Adipose tissue (tissue), 3 donors: ENCODE measurements around the gene DBT. TPM values are rescaled to one million over a fixed set of nuclear protein-coding genes. Genes with fewer than 3 reads are reported as not detected.
"Not testable (repeated sequence)": the region's sequence is repeated elsewhere in the genome, so short reads cannot be mapped to it uniquely, and the experiment has no call there.

Source experiments
- H3K27ac ChIP-seq: one replicate; pipeline ENCODE4 v1.5.1; 2013; ENCODE audit warnings: low read depth, low read length
- WGBS, 3 donors: extraction: QIAGEN DNeasy Blood & Tissue Kit; methylation state at CpG; one replicate each; pipeline ENCODE4 v1.1.7; 2013; 5-methylcytosine and 5-hydroxymethylcytosine counted together
- polyA plus RNA-seq, 3 donors: library from polyadenylated mRNA; stranded (reverse); fragments of 200-250 nt; gene quantifications; one replicate each; pipeline ENCODE4 v1.2.3, GENCODE V29; 2013
- donor health status: healthy with polysubstance abuse.
- donor health status: Bipolar disorder and iron deficiency.
- donor health status: healthy.

DBT gene
- polyA plus RNA-seq, 3 donors, result 4.4 to 5.8 (median 5.4) TPM

DNA sequence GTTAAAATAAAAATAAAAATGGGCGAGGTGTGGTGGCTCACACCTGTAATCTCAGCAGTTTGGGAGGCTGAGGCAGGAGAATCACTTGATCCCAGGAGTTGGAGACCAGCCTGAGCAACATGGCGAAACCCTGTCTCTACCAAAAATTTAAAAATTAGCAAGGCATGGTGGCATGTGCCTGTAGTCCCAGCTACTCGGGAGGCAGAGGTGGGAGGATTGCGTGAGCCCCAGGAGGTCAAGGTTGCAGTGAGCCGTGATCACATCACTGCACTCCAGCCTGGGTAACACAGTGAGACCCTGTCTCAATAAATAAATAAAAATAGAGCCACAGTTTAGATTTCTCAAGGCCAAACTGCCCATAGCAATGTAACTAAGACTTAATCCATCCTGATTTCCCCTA lies 6.6 kb upstream of the DBT start:
- whole genome bisulfite sequencing, 3 donors, result 83 to 92% (median 89%) methylated on average over 5 of the region's 5 CpGs
- not testable (repeated sequence) for H3K27ac ChIP-seq

DNA sequence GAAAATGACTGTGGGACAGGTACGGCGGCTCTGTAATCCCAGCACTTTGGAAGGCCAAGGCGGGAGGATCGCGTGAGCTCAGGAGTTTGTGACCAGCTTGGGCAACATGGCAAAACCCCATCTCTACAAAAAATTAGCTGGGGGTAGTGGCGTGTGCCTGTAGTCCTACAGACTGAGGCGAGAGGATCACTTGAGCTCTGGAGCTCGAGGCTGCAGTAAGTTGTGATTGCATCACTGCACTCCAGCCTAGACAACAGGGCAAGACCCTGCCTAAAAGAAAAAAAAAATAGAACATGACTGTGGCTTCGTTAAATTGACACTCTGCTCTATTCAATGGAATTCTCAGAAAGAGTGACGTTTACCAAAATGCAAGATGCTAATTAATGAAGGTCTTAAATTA lies 3.9 kb upstream of the DBT start:
- 67 to 75% (median 75%) methylated on average over 10 of the region's 10 CpGs for WGBS, 3 donors
- H3K27ac ChIP-seq, result no peak overlapping the region

DNA sequence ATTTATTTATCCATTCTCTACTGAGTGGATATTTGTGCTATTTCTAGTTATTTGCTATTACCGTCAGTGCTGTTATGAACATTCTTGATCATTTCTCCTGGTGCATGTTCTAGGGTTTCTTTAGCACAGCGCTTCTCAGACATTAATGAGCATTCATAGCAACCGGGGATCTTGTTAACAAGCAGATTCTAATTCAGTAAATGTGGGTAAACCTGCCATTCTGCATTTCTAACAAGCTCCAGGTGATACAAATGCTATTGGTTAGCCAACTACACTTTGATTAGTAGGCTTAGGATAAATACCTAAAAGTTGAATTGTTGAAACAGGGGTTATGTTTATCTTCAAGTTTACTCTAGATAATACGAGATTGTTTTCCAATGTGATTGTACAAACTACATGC lies 3.3 kb upstream of the DBT start:
- WGBS, 3 donors, result 46 to 82% (median 78%) methylated on average over 4 of the region's 4 CpGs
- H3K27ac ChIP-seq, result no peak overlapping the region

GRCh38 chr1:100250807-100251206 lies 1.2 kb upstream of the DBT start:
- 88 to 98% (median 97%) methylated on average over 3 of the region's 3 CpGs for WGBS, 3 donors

GRCh38 chr1:100250264-100250663 lies 630 bp upstream of the DBT start:
- H3K27ac ChIP-seq, result no peak overlapping the region
- WGBS, 3 donors, result 0 to 2% (median 0%) methylated on average over 1 of the region's 1 CpG

More at GRCh38 chr1:100250807-100251206, 1.2 kb upstream of the DBT start:
- no peak overlapping the region for H3K27ac ChIP-seq

- WGBS, 3 donors, result 0 to 2% (median 1%) methylated on average over 12 of the region's 12 CpGs
- H3K27ac ChIP-seq, result no peak overlapping the region
Observed at GRCh38 chr1:100249155-100249536, 488 bp downstream of the DBT start.

GRCh38 chr1:100246738-100247137 lies 2.9 kb downstream of the DBT start:
- no peak overlapping the region for H3K27ac ChIP-seq
- WGBS, 3 donors, result 63 to 82% (median 81%) methylated on average over 4 of the region's 4 CpGs

DNA sequence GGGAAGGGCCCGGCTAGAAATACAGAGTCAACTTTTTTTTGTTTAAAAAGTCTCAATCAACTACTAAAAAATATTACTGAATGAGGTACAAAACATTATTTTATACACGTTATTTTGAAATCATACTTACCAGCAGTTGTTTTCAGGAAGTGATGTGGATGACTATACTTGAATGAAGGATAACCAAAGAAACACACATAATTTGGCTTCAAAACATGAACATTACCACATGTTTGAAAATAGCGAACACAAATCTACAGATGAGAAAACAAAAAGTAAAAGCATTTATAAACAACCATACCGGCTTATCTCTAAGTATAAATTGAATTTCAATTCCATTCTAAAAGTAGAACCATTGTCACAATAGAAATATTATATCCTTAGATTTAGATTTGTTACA lies 9.0 kb downstream of the DBT start:
- WGBS, 3 donors, result 82 to 88% (median 87%) methylated on average over 4 of the region's 4 CpGs
- no peak overlapping the region for H3K27ac ChIP-seq

GRCh38 chr1:100239961-100240360 lies 9.7 kb downstream of the DBT start:
- no peak overlapping the region for H3K27ac ChIP-seq

- H3K27ac ChIP-seq, result no peak overlapping the region
- WGBS, 3 donors, result 95 to 99% (median 98%) methylated on average over 3 of the region's 3 CpGs
Observed at GRCh38 chr1:100237091-100237490, 12.5 kb downstream of the DBT start.

- 90 to 96% (median 94%) methylated on average over 1 of the region's 1 CpG for WGBS, 3 donors
- H3K27ac ChIP-seq, result no peak overlapping the region
Observed at GRCh38 chr1:100234432-100234831, 15.2 kb downstream of the DBT start.

DNA sequence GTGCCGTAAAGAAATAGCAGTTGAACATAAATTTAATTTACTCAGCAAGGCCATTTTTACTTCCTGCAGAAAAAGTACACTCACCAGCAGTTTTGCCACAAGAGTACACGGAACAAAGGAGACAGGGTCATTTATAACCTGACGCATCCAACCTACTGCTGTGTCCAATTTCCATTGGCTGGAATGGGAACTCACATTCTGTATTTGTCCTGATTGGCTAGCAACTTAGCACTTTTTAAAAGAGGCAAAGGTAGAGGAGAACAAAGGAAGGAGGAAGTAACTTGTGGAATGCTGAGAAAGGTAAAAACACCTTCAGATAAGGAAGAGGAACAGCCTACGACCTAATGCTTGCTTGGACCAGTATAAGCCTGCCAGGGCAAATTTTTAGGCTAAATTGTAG lies 16.1 kb downstream of the DBT start:
- 79 to 89% (median 84%) methylated on average over 4 of the region's 4 CpGs for WGBS, 3 donors

DNA sequence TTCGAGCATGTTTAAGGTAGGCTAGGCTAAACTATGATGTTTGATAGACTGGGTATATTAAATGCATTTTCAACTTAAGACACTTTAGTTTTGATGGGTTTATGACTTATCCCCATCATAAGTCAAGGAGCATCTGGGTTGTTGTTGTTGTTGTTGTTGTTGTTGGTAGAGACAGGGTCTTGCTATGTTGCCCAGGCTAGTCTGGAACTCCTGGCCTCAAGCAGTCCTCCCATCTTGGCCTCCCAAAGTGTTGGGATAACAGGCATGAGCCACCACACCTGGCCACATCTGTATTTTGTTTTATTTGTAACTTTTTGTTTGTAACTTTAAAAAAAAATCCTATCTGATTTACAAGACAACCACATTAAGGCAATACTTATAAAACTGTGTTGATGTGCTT lies 17.5 kb downstream of the DBT start:
- no peak overlapping the region for H3K27ac ChIP-seq
- 94 to 98% (median 97%) methylated on average over 1 of the region's 1 CpG for WGBS, 3 donors

More for the DNA sequence above, 16.1 kb downstream of the DBT start:
- not testable (repeated sequence) for H3K27ac ChIP-seq

DNA sequence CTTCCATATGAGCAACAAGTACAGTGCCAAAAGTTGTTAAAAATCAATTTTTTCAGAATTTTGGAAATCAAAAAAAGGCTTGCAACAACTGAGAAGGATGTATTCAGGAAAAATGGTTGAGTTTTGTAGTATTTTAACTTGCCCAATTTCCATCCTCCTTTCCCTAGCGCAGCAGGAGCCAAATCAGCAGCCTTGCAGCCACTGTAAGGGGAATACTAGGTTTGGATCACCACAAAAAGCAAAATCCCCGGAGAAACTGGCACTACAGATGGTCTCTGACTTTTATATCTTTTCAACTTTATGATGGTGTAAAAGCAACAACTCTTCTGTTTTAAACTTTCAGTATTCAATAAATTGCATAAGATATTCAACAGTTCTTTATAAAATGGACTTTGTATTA lies 17.9 kb downstream of the DBT start:
- 98% methylated on average over 2 of the region's 2 CpGs for WGBS, 3 donors
- no peak overlapping the region for H3K27ac ChIP-seq

DNA sequence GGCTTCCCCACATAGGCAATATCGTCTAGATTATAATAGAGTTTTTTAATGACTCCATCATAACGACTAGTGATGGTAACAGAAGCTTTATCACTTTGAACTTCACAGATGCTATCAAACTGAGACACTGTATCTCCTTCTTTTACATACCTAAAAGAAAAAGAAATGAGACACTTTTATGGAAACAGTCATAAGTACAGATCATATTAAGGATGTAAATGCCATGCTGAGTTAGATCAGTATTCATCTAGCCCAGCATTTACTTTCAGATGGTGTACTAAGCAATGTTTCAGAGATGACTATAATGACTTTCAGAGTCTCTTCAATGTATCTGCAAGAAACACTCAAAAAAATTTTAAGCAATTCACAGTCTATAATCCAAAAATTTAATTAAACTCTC lies 18.9 kb downstream of the DBT start:
- H3K27ac ChIP-seq, result no peak overlapping the region
- WGBS, 3 donors, result 86 to 93% (median 87%) methylated on average over 2 of the region's 2 CpGs

GRCh38 chr1:100229681-100230443 lies 19.8 kb downstream of the DBT start:
- H3K27ac ChIP-seq, result no peak overlapping the region
- WGBS, 3 donors, result 48 to 78% (median 78%) methylated on average over 4 of the region's 4 CpGs

GRCh38 chr1:100222428-100222827 lies 27.2 kb downstream of the DBT start:
- no peak overlapping the region for H3K27ac ChIP-seq

DNA sequence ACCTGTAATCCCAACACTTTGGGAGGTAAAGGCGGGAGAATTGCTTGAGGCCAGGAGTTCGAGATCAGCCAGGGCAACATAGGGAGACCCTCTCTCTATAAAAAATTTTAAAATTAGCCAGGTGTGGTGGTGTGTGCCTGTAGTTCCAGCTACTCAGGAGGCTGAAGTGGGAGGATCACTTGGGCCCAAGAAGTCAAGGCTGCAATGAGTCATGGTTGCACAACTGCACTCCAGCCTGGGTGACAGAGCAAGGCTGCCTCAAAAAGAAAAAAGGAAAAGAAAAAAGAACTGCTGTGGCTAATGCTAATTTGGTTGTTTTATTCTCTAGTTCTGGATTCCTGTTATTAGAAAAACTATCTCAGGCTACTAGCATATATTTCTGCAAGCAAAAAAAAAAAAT lies 29.8 kb downstream of the DBT start:
- WGBS, 3 donors, result 96 to 100% (median 100%) methylated on average over 2 of the region's 2 CpGs
- H3K27ac ChIP-seq, result no peak overlapping the region

- H3K27ac ChIP-seq, result no peak overlapping the region
- 74 to 81% (median 77%) methylated on average over 6 of the region's 6 CpGs for WGBS, 3 donors
Observed at GRCh38 chr1:100219457-100219856, 30.2 kb downstream of the DBT start.

GRCh38 chr1:100217834-100218233 lies 31.8 kb downstream of the DBT start:
- H3K27ac ChIP-seq, result no peak overlapping the region
- 38 to 87% (median 79%) methylated on average over 2 of the region's 2 CpGs for WGBS, 3 donors

GRCh38 chr1:100215101-100215500 lies 34.5 kb downstream of the DBT start:
- no peak overlapping the region for H3K27ac ChIP-seq
- 74 to 95% (median 91%) methylated on average over 1 of the region's 1 CpG for WGBS, 3 donors
